ENCODE measurements around the gene AOC2. TPM values are rescaled to one million over a fixed set of nuclear protein-coding genes. Genes with fewer than 3 reads are reported as not detected.

Gene AOC2
- total and polyA plus RNA-seq, 2 of the 13 experiments (the other 11 are each of a cell fraction or from before 2014, with no cell fraction given), result 1.2 to 3.3 TPM

GRCh38 chr17:42843358-42843934 is 934 bp upstream of the AOC2 start (continued):
- no peak for TF ChIP-seq ZNF737 (CRISPR knock-in tag; IDR thresholded peaks at IDR 0.05; ENCODE audit: borderline replicate concordance)
- no peak for TF ChIP-seq ZC3H13 (CRISPR knock-in tag; IDR thresholded peaks at IDR 0.05)
- no peak for TF ChIP-seq ZNF564 (CRISPR knock-in tag; IDR thresholded peaks at IDR 0.05)
- no peak for TF ChIP-seq ZNF317 (CRISPR knock-in tag; IDR thresholded peaks at IDR 0.05)
- TF ChIP-seq CREB3 (CRISPR knock-in tag; IDR thresholded peaks at IDR 0.05), result no peak
- TF ChIP-seq FOXK1 (CRISPR knock-in tag; IDR thresholded peaks at IDR 0.05; ENCODE audit: borderline replicate concordance, low read depth), result no peak
- TF ChIP-seq ZNF850 (CRISPR knock-in tag; conservative IDR thresholded peaks at IDR 0.05), result no peak
- no peak for TF ChIP-seq GABPA (IDR thresholded peaks at IDR 0.05; ENCODE audit: low read depth, low read length)
- no peak for TF ChIP-seq GABPA (CRISPR knock-in tag; IDR thresholded peaks at IDR 0.05; ENCODE audit: low read depth)
- TF ChIP-seq RFXANK (CRISPR knock-in tag; IDR thresholded peaks at IDR 0.05), result 0 out of 2 replicates have a peak, but pooled peaks have one; percentile 66
- TF ChIP-seq GZF1 (CRISPR knock-in tag; IDR thresholded peaks at IDR 0.05), result no peak
- no peak for TF ChIP-seq ZNF772 (CRISPR knock-in tag; IDR thresholded peaks at IDR 0.05)
- no peak for TF ChIP-seq MAFG (CRISPR knock-in tag; IDR thresholded peaks at IDR 0.05)
- TF ChIP-seq GATAD1 (CRISPR knock-in tag; IDR thresholded peaks at IDR 0.05), result no peak; the same call in 1 of the 2 replicates
- TF ChIP-seq RFX5 (IDR thresholded peaks at IDR 0.05; ENCODE audit: low read depth, low read length), result no peak
- no peak for TF ChIP-seq ZNF446 (CRISPR knock-in tag; IDR thresholded peaks at IDR 0.05)
- TF ChIP-seq MEF2D (CRISPR knock-in tag; IDR thresholded peaks at IDR 0.05), result no peak
- no peak for TF ChIP-seq HES4 (CRISPR knock-in tag; IDR thresholded peaks at IDR 0.05; ENCODE audit: borderline replicate concordance)
- TF ChIP-seq SKI (IDR thresholded peaks at IDR 0.05; ENCODE audit: partially characterized antibody), result no peak
- TF ChIP-seq GRHL1 (CRISPR knock-in tag; conservative IDR thresholded peaks at IDR 0.05), result no peak
- TF ChIP-seq HOXA5 (CRISPR knock-in tag; IDR thresholded peaks at IDR 0.05), result peak; percentile 76; the same call in 1 of the 2 replicates
- no peak for TF ChIP-seq PITX1 (CRISPR knock-in tag; IDR thresholded peaks at IDR 0.05)
- TF ChIP-seq ZNF572 (CRISPR knock-in tag; IDR thresholded peaks at IDR 0.05), result no peak
- no peak for TF ChIP-seq TOPORS (CRISPR knock-in tag; IDR thresholded peaks at IDR 0.05)
- TF ChIP-seq KMT2A (CRISPR knock-in tag; IDR thresholded peaks at IDR 0.05), result no peak; the same call in 1 of the 2 replicates
- TF ChIP-seq RARA (CRISPR knock-in tag; IDR thresholded peaks at IDR 0.05), result peak; percentile 19; the same call in 1 of the 2 replicates
- no peak for TF ChIP-seq GTF3A (CRISPR knock-in tag; conservative IDR thresholded peaks at IDR 0.05)
- TF ChIP-seq ZNF432 (CRISPR knock-in tag; IDR thresholded peaks at IDR 0.05; ENCODE audit: borderline replicate concordance), result no peak
- no peak for TF ChIP-seq ZNF7 (CRISPR knock-in tag; IDR thresholded peaks at IDR 0.05)
- TF ChIP-seq TEF (CRISPR knock-in tag; IDR thresholded peaks at IDR 0.05), result no peak
- no peak for TF ChIP-seq SP140L (CRISPR knock-in tag; IDR thresholded peaks at IDR 0.05; ENCODE audit: borderline replicate concordance)
- TF ChIP-seq ZNF501 (CRISPR knock-in tag; IDR thresholded peaks at IDR 0.05), result 0 out of 2 replicates have a peak, but pooled peaks have one; percentile 48
- TF ChIP-seq ZNF34 (CRISPR knock-in tag; IDR thresholded peaks at IDR 0.05; ENCODE audit: borderline replicate concordance), result no peak

All from HepG2 (cell line).